Lower lobe of right lung (tissue), 2 donors: Measurements from ENCODE around the gene MGA. TPM values are rescaled to one million over a fixed set of nuclear protein-coding genes. Genes with fewer than 3 reads are reported as not detected.

ENCODE experiments used
- ATAC-seq, 2 donors: fragments of 200-7000 bp; cut with Tn5 transposase; one replicate each; pipeline ENCODE4 v1.9.1; 2020 to 2022; ENCODE audit warnings: mild to moderate bottlenecking in 2 of 2, moderate library complexity in 2 of 2
- DNase-seq: peaks from one replicate; pipeline ENCODE4 v3.0.0-alpha.2; 2020
- H3K27ac ChIP-seq: fragments of 200-600 bp; one replicate; pipeline ENCODE4 v1.8.0; 2022
- H3K27me3 ChIP-seq: fragments of 200-600 bp; one replicate; pipeline ENCODE4 v1.8.0; 2022; ENCODE audit warnings: low read depth
- H3K36me3 ChIP-seq: fragments of 200-600 bp; one replicate; pipeline ENCODE4 v1.8.0; 2022; ENCODE audit warnings: mild to moderate bottlenecking
- H3K4me1 ChIP-seq: fragments of 200-600 bp; one replicate; pipeline ENCODE4 v1.8.0; 2022
- H3K4me3 ChIP-seq: fragments of 200-600 bp; one replicate; pipeline ENCODE4 v1.8.0; 2022; ENCODE audit warnings: mild to moderate bottlenecking
- H3K9me3 ChIP-seq: fragments of 200-600 bp; one replicate; pipeline ENCODE4 v1.8.0; 2022
- CTCF ChIP-seq: fragments of 200-600 bp; IDR thresholded peaks from one replicate; pipeline ENCODE4 v1.8.0; 2022; ENCODE audit warnings: antibody characterized with exemption, mild to moderate bottlenecking
- intact Hi-C: fragments of 100-400 bp; cut with DNase I; formaldehyde crosslinking; loops from one replicate; pipeline ENCODE4 v1.11.0; 2022
- total RNA-seq: library from RNA; stranded (reverse); fragmentation: NEBNext Ultra II Directional; extraction: Animal tissue kit (Norgen Biotek cat#: 25700); gene quantifications from one replicate; pipeline ENCODE4 v1.2.1, GENCODE V29; 2021
- donor health status: DM: no; HTN: yes; CAD: no; lungs with severe emphysema.

Gene MGA
- total RNA-seq, 1 donor from 2014 or later: 38.7 TPM

GRCh38 chr15:41799488-41799805 is 139.2 kb downstream of the MGA start:
- Histone ChIP-seq H3K36me3 (peaks cover 19% of the 10 kb centered on the region), H3K27ac (no peak overlapping the region), H3K4me1 (peaks cover 18% of the 10 kb centered on the region), H3K27me3 (no peaks in the 10 kb centered on the region), H3K9me3 (no peaks in the 10 kb centered on the region), H3K4me3 (no peak overlapping the region)
- TF ChIP-seq CTCF: no peak
- no peak for DNase-seq
- ATAC-seq: no peak
- intact Hi-C loops: no loop called here

GRCh38 chr15:41801185-41801584 is 141.0 kb downstream of the MGA start:
- intact Hi-C loops: no loop called here
- DNase-seq: no peak

GRCh38 chr15:41801850-41802455 is 141.7 kb downstream of the MGA start:
- no peaks in the 10 kb centered on the region for H3K9me3 ChIP-seq
- no peak for DNase-seq
- no peak for ATAC-seq
- TF ChIP-seq CTCF: no peak
- peaks cover 19% of the 10 kb centered on the region for H3K36me3 ChIP-seq
- no peaks in the 10 kb centered on the region for H3K27me3 ChIP-seq
- no peak overlapping the region for H3K27ac ChIP-seq
- peaks cover 4% of the 10 kb centered on the region for H3K4me1 ChIP-seq
- no peak overlapping the region for H3K4me3 ChIP-seq
- intact Hi-C loops: no loop called here

More at GRCh38 chr15:41801185-41801584, 141.0 kb downstream of the MGA start:
- H3K4me3 ChIP-seq: no peak overlapping the region
- H3K27ac ChIP-seq: no peak overlapping the region
- ATAC-seq: no peak
- H3K27me3 ChIP-seq: no peaks in the 10 kb centered on the region
- peaks cover 12% of the 10 kb centered on the region for H3K4me1 ChIP-seq
- no peaks in the 10 kb centered on the region for H3K9me3 ChIP-seq
- peaks cover 19% of the 10 kb centered on the region for H3K36me3 ChIP-seq
- TF ChIP-seq CTCF: no peak

- H3K36me3 ChIP-seq: peaks cover 19% of the 10 kb centered on the region
- no peaks in the 10 kb centered on the region for H3K27me3 ChIP-seq
- no peak for TF ChIP-seq CTCF
- DNase-seq: no peak
- H3K4me1 ChIP-seq: no peaks in the 10 kb centered on the region
- intact Hi-C loops: no loop called here
- no peak for ATAC-seq
- no peaks in the 10 kb centered on the region for H3K9me3 ChIP-seq
- H3K4me3 ChIP-seq: no peak overlapping the region
- H3K27ac ChIP-seq: no peak overlapping the region
These were observed 144.2 kb downstream of the MGA start for GRCh38 chr15:41804361-41804760.

GRCh38 chr15:41804916-41805666 is 144.9 kb downstream of the MGA start:
- H3K36me3 ChIP-seq: peaks cover 13% of the 10 kb centered on the region
- no peak for TF ChIP-seq CTCF
- no peaks in the 10 kb centered on the region for H3K9me3 ChIP-seq
- intact Hi-C loops: no loop called here
- ATAC-seq (no peak), DNase-seq (no peak)
- H3K4me3 ChIP-seq: no peak overlapping the region
- H3K27me3 ChIP-seq: no peaks in the 10 kb centered on the region
- no peak overlapping the region for H3K27ac ChIP-seq
- H3K4me1 ChIP-seq: no peaks in the 10 kb centered on the region
